Effector memory CD4-positive, alpha-beta T cell (primary cell): ENCODE data around the gene IL1R2.

ENCODE experiments used
- DNase-seq, 3 donors: peaks; one replicate each; pipeline ENCODE4 v3.0.0-alpha.2; 2020
- H3K27ac ChIP-seq: 2 replicates; pipeline ENCODE4 v1.7.0; 2013; ENCODE audit warnings: mild to moderate bottlenecking, low read length, moderate library complexity; ENCODE audit not compliant: insufficient read depth, poor library complexity, severe bottlenecking
- H3K27me3 ChIP-seq: replicated peaks from 2 replicates; pipeline ENCODE4 v1.7.0; 2013; ENCODE audit warnings: mild to moderate bottlenecking, low read length; ENCODE audit not compliant: insufficient read depth, control insufficient read depth, poor library complexity, severe bottlenecking
- H3K36me3 ChIP-seq: 2 replicates; pipeline ENCODE4 v1.7.0; 2013; ENCODE audit warnings: mild to moderate bottlenecking, low read length, moderate library complexity; ENCODE audit not compliant: control insufficient read depth, insufficient read depth
- H3K4me1 ChIP-seq: 2 replicates; pipeline ENCODE4 v1.7.0; 2013; ENCODE audit warnings: low read length, mild to moderate bottlenecking; ENCODE audit not compliant: control insufficient read depth, insufficient read depth, poor library complexity, severe bottlenecking
- H3K4me3 ChIP-seq: 2 replicates; pipeline ENCODE4 v1.7.0; 2013; ENCODE audit warnings: low read length, low read depth, mild to moderate bottlenecking; ENCODE audit not compliant: insufficient read depth, poor library complexity, severe bottlenecking
- H3K9me3 ChIP-seq: 2 replicates; pipeline ENCODE4 v1.7.0; 2013; ENCODE audit warnings: mild to moderate bottlenecking, low read length, moderate library complexity; ENCODE audit not compliant: control insufficient read depth

The IL1R2 gene

DNA sequence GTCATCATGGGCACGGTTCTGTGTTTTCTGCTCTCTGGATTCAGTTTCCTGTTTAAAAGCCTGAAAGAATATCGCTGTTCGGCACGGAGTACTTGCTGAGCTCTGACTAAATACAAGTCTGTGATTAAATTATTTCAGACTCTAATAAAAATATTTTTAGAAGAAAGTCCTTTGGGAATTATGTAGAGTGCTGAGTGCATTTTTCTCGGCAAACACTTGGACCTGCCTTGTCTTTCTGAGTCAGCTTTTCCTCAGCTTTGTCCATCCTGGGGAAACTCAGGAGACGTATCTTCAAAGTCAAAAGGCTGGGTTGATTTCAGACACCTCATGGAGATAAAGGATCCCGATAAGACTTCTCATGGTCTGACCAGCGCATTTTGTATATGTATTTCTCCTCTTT is 45.9 kb downstream of the IL1R2 start:
- Histone ChIP-seq H3K27ac (no peak overlapping the region), H3K27me3 (no peaks in the 10 kb centered on the region), H3K4me3 (no peak overlapping the region), H3K36me3 (no peaks in the 10 kb centered on the region), H3K4me1 (peaks cover 9% of the 10 kb centered on the region), H3K9me3 (no peaks in the 10 kb centered on the region)
- no peak for DNase-seq

DNA sequence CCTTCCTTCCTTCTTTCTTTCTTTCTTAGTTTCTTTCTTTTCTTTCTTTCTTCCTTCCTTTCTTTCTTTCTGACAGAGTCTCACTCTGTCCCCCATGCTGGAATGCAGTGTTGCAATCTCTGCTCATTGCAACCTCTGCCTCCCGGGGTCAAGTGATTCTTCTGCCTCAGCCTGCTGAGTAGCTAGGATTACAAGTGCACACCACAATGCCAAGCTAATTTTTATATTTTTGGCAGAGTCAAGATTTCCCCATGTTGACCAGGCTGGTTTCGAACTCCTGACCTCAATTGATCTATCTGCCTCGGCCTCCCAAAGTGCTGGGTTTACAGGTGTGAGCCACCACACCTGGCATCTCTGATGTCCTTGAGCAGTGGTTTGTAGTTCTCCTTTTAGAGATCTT is 48.5 kb downstream of the IL1R2 start:
- H3K4me1 ChIP-seq, result no peaks in the 10 kb centered on the region
- H3K4me3 ChIP-seq, result no peak overlapping the region
- no peak overlapping the region for H3K27ac ChIP-seq
- no peaks in the 10 kb centered on the region for H3K9me3 ChIP-seq
- DNase-seq, result no peak
- H3K36me3 ChIP-seq, result no peaks in the 10 kb centered on the region
- no peaks in the 10 kb centered on the region for H3K27me3 ChIP-seq

DNA sequence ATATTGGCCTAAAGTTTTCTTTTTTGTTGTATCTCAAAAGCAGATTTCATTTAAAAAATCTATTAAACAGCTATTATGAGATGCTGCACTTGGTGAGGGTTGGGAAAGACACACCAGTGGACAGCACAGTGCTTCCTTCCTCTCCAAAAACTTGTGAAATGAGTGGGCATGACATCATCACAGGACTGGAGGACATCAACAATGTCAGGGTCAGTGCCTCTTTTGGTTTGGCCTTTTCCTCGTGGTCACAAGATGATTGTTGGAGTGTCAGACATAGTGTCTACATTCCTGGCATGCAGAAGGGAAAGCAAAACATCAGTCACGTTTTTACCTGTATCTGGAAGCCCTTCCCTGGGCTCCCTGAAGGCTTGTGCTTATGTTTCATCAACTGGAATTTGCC is 49.6 kb downstream of the IL1R2 start:
- Histone ChIP-seq H3K36me3 (no peaks in the 10 kb centered on the region), H3K4me1 (no peaks in the 10 kb centered on the region), H3K27me3 (no peaks in the 10 kb centered on the region), H3K27ac (no peak overlapping the region), H3K9me3 (no peaks in the 10 kb centered on the region), H3K4me3 (no peak overlapping the region)
- DNase-seq, result no peak

DNA sequence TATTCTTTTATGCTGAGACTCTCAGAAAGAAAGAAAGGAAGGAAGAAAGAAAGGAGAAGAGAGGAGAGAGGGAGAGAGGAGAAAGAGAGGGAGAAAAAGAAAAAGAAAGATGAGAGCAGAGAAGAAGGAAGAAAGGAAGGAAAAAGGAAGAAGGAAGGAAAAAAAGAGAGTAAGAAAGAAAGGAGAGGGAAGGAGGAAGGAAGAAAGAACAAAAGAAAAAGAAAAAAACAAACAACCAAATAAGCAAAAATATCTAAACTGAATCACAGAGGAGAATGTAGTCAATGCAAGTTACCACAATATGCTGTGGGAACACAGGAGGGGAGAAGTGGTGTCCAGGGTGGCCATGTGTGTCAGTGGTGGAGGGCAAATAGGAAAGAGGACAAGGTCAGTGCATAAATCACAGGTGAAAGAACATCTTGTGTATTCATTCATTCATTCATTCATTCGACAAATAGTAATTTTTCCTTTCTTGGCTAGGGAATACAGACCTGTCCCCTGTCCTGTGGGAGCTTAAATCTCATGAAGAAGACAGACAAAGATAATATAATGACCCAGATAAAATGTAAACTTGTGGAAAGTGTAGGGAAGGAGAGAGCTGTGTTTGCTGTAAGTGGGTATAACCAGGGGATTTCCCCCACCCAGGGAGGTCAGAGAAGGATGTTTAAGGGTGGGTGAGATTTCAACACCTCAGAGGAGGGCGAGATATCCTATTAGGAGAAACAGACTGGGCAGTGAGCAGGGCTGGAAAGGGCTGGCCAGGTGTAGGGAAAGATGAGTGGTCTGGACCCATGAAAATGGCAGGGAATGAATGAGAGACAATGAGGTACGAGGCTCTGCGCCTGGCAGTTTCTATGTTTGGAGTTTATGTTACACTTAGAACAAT is 50.7 kb downstream of the IL1R2 start:
- Histone ChIP-seq H3K9me3 (no peaks in the 10 kb centered on the region), H3K27ac (no peak overlapping the region), H3K4me1 (no peaks in the 10 kb centered on the region), H3K4me3 (no peak overlapping the region), H3K36me3 (no peaks in the 10 kb centered on the region), H3K27me3 (no peaks in the 10 kb centered on the region)
- no peak for DNase-seq

DNA sequence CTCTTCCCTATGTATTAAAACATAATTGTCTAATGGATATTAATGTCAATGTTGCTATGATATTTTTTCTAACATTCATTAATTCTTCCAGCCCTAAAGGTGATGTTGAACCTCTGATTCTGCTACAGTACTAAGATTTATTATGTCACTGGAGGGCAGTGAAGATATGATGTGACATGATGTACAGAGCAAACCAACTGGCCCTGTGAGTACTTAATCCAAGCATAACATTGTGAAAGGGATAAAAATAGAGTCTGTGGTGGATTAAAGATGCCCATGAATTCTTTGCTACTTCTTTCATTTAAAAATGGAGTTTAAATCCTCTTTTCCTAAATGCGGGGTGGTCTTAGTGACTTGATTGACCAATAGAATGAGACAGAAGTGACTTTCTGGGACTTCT is 51.8 kb downstream of the IL1R2 start:
- no peak overlapping the region for H3K4me3 ChIP-seq
- no peaks in the 10 kb centered on the region for H3K4me1 ChIP-seq
- no peaks in the 10 kb centered on the region for H3K9me3 ChIP-seq
- DNase-seq, result no peak
- no peak overlapping the region for H3K27ac ChIP-seq
- H3K36me3 ChIP-seq, result no peaks in the 10 kb centered on the region
- H3K27me3 ChIP-seq, result no peaks in the 10 kb centered on the region

DNA sequence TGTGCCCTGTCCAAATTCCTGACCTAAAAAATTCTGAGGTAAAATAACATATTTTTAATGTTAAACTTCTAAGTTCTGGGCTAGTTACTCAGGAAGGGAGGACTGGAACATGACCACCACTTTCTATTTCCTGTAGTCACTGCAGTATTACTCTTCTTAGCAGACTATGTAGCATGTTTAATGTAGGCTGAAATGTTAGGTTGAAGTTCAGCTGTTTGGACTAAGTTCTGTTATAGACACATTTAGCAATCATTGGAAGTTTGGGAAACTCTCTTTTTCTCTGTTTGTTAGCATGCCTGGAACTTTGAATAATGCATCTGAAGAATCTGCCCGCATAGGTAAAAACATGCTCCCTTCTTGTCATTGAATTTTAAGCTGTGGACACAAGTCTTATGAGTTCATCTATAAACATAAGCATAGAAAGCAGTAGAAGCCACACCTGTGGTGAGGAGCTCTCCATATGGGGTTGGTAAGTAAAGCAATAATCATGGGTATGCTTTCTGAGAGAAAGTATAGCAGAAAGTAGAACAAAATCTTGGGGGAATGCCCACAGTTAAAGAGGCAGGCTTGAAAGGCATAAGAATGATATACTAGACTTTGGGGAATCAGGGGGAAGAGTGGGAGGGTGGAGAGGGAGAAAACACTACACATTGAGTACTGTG is 52.6 kb downstream of the IL1R2 start:
- no peaks in the 10 kb centered on the region for H3K9me3 ChIP-seq
- no peak overlapping the region for H3K4me3 ChIP-seq
- H3K27ac ChIP-seq, result no peak overlapping the region
- no peaks in the 10 kb centered on the region for H3K4me1 ChIP-seq
- DNase-seq, result no peak
- H3K27me3 ChIP-seq, result no peaks in the 10 kb centered on the region
- H3K36me3 ChIP-seq, result no peaks in the 10 kb centered on the region

DNA sequence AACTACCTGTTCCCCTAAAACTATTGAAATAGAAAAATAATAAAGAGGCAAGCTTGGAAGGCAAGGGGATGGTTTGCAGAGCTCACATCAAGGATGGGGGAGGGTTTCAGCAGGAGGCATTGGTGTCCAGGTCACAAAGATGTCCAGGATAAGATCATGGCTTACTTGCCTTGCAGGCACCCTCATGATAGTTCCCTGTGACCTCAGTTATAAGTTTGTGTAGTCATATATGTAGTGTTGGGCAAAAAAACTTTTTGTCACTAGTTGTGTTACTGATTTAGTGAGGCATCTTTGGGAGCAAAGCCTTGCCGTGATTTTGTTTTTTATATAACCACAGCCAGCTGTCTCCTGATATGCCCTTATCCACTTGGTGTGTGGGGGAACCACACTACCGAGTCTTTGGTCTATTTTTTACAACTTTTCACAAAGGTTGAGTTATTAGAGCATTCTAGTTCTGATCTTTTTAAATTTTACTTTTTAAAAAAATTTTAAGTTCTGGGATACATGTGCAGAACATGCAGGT is 53.3 kb downstream of the IL1R2 start:
- Histone ChIP-seq H3K9me3 (no peaks in the 10 kb centered on the region), H3K27me3 (no peaks in the 10 kb centered on the region), H3K4me3 (no peak overlapping the region), H3K36me3 (no peaks in the 10 kb centered on the region), H3K4me1 (no peaks in the 10 kb centered on the region), H3K27ac (no peak overlapping the region)
- DNase-seq, result no peak

DNA sequence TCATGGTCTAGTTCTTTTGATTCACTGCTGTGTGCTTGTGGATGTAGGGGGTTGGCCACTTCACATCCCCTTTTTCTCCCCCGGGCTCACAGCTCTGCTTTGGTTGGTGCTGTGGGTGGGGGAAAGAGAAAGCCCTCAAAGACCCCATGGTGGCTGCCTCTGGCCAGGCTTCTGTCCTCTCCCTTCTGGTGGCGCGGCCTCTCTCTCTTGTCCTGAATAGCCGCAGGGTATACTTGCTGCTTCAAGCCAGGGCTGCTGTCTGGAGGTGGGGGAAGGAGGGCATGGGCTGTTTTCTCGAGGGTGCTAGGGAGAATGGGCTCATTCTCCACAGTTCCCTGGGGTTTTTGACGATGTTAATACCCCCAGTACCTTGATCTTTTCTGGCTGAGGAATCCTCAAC is 53.9 kb downstream of the IL1R2 start:
- no peak for DNase-seq
- no peaks in the 10 kb centered on the region for H3K4me1 ChIP-seq
- no peak overlapping the region for H3K4me3 ChIP-seq
- H3K9me3 ChIP-seq, result no peaks in the 10 kb centered on the region
- no peak overlapping the region for H3K27ac ChIP-seq
- no peaks in the 10 kb centered on the region for H3K36me3 ChIP-seq
- H3K27me3 ChIP-seq, result no peaks in the 10 kb centered on the region

DNA sequence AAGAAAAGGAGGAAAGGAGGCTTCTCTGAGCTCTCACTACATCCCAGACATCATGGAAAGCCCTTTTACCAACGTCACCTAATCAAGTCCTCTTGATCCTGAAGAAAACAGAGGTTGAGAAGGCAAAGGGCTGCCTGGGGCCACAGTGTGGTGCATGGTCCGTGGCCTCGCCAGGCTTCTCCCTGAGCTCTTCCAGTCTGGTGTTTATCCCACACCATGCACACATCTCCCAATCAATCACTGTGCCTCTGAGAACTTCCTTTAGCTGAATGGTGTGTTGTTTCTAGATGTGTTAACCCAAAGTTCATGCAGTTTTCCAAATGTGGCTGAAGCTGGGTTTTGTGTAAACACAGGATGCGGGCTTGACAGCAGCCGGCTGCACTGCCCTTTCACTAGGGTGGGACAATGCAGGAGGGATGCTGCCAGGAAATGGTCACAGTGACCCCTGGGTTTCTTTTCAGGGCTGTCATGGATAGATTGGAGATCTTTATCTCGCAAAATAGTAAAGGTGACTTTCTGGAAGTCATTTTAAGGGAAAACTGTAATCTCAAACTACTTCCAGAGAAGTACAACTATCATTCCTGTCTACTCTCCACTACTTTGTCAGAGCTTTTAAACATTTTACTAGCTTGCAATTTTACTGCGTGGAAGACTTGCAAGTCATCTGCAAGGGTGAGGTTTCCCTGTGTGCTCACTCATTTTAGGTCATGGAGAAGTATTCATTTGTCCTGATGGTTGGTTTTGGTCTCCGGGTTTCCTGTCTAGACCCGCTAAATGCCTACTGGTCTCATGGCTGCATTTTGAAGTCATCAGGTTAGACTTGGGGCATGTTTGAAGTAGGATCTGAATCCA is 54.6 kb downstream of the IL1R2 start:
- H3K27ac ChIP-seq, result no peak overlapping the region
- DNase-seq, result no peak
- no peaks in the 10 kb centered on the region for H3K9me3 ChIP-seq
- no peaks in the 10 kb centered on the region for H3K36me3 ChIP-seq
- H3K4me1 ChIP-seq, result no peaks in the 10 kb centered on the region
- H3K4me3 ChIP-seq, result no peak overlapping the region
- H3K27me3 ChIP-seq, result no peaks in the 10 kb centered on the region
